Fibroblast of lung (primary cell): ENCODE data around the gene EPHB1.

Source experiments
- EZH2 ChIP-seq: IDR thresholded peaks from 2 replicates; pipeline ENCODE4 v1.5.1; 2012; ENCODE audit warnings: low read length, control low read depth, mild to moderate bottlenecking; ENCODE audit errors: missing control alignments
- TF ChIP-seq, protein P1 (sequence below), 2 donors: IDR thresholded peaks in 1 of 2; conservative IDR thresholded peaks in 1 of 2; 1 replicate in 1 of 2; 2 replicates in 1 of 2; pipeline ENCODE4 v1.5.1; 2011 to 2012; ENCODE audit warnings: low read length in 2 of 2, control low read depth in 1 of 2, inconsistent platforms in 1 of 2, low read depth in 1 of 2, mild to moderate bottlenecking in 1 of 2

GRCh38 chr3:135131290-135131689 is 336.2 kb downstream of the EPHB1 start:
- TF ChIP-seq, protein P1, sequence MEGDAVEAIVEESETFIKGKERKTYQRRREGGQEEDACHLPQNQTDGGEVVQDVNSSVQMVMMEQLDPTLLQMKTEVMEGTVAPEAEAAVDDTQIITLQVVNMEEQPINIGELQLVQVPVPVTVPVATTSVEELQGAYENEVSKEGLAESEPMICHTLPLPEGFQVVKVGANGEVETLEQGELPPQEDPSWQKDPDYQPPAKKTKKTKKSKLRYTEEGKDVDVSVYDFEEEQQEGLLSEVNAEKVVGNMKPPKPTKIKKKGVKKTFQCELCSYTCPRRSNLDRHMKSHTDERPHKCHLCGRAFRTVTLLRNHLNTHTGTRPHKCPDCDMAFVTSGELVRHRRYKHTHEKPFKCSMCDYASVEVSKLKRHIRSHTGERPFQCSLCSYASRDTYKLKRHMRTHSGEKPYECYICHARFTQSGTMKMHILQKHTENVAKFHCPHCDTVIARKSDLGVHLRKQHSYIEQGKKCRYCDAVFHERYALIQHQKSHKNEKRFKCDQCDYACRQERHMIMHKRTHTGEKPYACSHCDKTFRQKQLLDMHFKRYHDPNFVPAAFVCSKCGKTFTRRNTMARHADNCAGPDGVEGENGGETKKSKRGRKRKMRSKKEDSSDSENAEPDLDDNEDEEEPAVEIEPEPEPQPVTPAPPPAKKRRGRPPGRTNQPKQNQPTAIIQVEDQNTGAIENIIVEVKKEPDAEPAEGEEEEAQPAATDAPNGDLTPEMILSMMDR (conservative IDR thresholded peaks at IDR 0.05 in 1 of 2, IDR thresholded peaks at IDR 0.05 in 1 of 2; ENCODE audit: low read depth in 1 of 2, low read length in 2 of 2) = no peak
- TF ChIP-seq EZH2 = no peak
